ENCODE measurements around the gene IMPACT. TPM values are rescaled to one million over a fixed set of nuclear protein-coding genes. Genes with fewer than 3 reads are reported as not detected.

Gene IMPACT
- total and polyA plus RNA-seq, 2 of the 8 experiments (the other 6 are each of a cell fraction or from before 2014, with no cell fraction given), result 31.1 to 44.6 TPM

DNA sequence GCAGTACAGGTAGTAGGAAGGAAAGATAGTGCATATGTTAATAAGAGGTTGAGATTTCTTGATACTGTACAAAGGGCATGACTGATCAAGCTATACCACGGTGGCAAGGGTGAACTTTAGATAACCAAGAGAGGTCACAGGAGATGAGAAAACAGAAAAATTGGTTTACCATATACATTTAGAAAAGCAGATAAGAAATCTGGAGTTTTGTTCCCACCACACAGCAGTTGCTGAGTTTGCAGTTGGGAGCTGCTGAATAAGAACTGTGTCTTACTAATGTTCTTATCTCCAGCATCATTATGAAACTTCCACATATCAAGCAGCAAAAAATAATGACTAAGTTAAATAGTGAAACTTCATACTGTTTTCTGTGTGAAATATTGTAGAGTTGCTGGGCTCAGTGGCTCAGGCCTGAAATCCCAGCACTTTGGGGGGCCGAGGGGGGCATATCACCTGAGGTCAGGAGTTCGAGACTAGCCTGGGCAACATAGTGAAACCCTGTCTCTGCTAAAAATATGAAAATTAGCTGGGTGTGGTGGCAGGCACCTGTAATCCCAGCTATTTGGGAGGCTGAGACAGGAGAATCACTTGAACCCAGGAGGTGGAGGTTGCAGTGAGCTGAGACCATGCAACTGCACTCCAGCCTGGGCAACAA lies 12.0 kb upstream of the IMPACT start:
- Histone ChIP-seq H2BK12ac (ENCODE audit: low read depth, low read length) (no peak overlapping the region), H3K23ac (ENCODE audit: insufficient read length) (no peak overlapping the region), H4K91ac (replicated peaks; ENCODE audit: insufficient read length, low read length) (no peak overlapping the region), H3K14ac (ENCODE audit: insufficient read length) (no peak overlapping the region), H3K27me3 (replicated peaks in 1 of 4; ENCODE audit: control insufficient read depth in 3 of 4, extremely low read depth in 1 of 4, insufficient read depth in 3 of 4, low read length in 3 of 4) (no peaks in the 10 kb centered on the region), H2BK15ac (ENCODE audit: low read length) (no peak overlapping the region), H2BK5ac (ENCODE audit: low read depth, low read length) (no peak overlapping the region), H2AFZ (ENCODE audit: low read length) (no peak overlapping the region), H3K79me2 (ENCODE audit: control insufficient read depth in 1 of 2, insufficient read depth in 2 of 2, low read length in 2 of 2) (no peaks in the 10 kb centered on the region), H2AK5ac (ENCODE audit: low read depth, low read length) (no peak overlapping the region), H3K36me3 (ENCODE audit: control insufficient read depth in 2 of 4, insufficient read depth in 4 of 4, low read length in 3 of 4) (no peaks in the 10 kb centered on the region), H4K5ac (ENCODE audit: insufficient read length, low read depth, low read length) (no peak overlapping the region), H2BK120ac (replicated peaks; ENCODE audit: low read depth, low read length) (no peak overlapping the region), H2BK20ac (ENCODE audit: low read length) (no peak overlapping the region), H3K79me1 (ENCODE audit: low read depth, low read length) (no peaks in the 10 kb centered on the region), H3K56ac (replicated peaks; ENCODE audit: insufficient read length, low read depth, low read length) (no peak overlapping the region), H3K4me2 (ENCODE audit: insufficient read depth in 1 of 2, low read depth in 2 of 2, low read length in 2 of 2) (no peak overlapping the region), H4K20me1 (replicated peaks in 1 of 2; ENCODE audit: control insufficient read depth in 1 of 2, insufficient read depth in 2 of 2, low read length in 2 of 2) (no peaks in the 10 kb centered on the region), H3K9ac (replicated peaks in 1 of 4; ENCODE audit: extremely low read depth in 1 of 4, low read depth in 3 of 4, low read length in 3 of 4) (no peak overlapping the region), H3K4me3 (ENCODE audit: extremely low read depth in 1 of 4, insufficient read depth in 2 of 4, low read depth in 3 of 4, low read length in 4 of 4) (no peak overlapping the region), H3K4ac (replicated peaks; ENCODE audit: insufficient read length, low read depth, low read length) (no peak overlapping the region), H4K8ac (ENCODE audit: extremely low read depth, insufficient read depth, low read length) (no peak overlapping the region), H3K27ac (ENCODE audit: low read depth, low read length) (no peak overlapping the region), H3K18ac (ENCODE audit: extremely low read depth, low read length) (no peak overlapping the region), H3K9me3 (ENCODE audit: insufficient read depth in 2 of 2, low read depth in 1 of 2, low read length in 1 of 2) (no peaks in the 10 kb centered on the region), H3K4me1 (replicated peaks in 1 of 4; ENCODE audit: control insufficient read depth in 3 of 4, insufficient read depth in 4 of 4, low read length in 3 of 4) (peaks cover 0 to 4% (median 0%) of the 10 kb centered on the region in 4 experiments; a peak in 1 of 7 replicates), H3K23me2 (ENCODE audit: low read depth, low read length) (no peaks in the 10 kb centered on the region)
- CTCF ChIA-PET (ENCODE audit: partially characterized antibody), result interaction anchor here (0.6 to 6.4 kb wide), 10 partner anchors 15 to 325 kb away, joined by 3 to 107 read pairs (median 4); no protein-coding TSS in a partner anchor
- POLR2A ChIA-PET (ENCODE audit: partially characterized antibody), result interaction anchor here (2.0 kb wide), 1 partner anchor 12 kb away, joined by 8 read pairs; the partner anchor contains the start of gene IMPACT
- DNase-seq (ENCODE audit: low read depth in 1 of 2, low spot score in 2 of 2), result no peak
- no peak for FAIRE-seq
- WGBS, 2 experiments (ENCODE audit: extremely low coverage in 1 of 2, insufficient coverage in 1 of 2, insufficient read length in 1 of 2, insufficient replicate concordance in 2 of 2, low coverage in 1 of 2, low lambda C conversion rate in 2 of 2, missing lambda C conversion rate in 1 of 2), result 83% methylated on average over 3 of the region's 3 CpGs; no CpG with 5 or more reads in 1 of the 2 experiments
- TF ChIP-seq, protein P1, sequence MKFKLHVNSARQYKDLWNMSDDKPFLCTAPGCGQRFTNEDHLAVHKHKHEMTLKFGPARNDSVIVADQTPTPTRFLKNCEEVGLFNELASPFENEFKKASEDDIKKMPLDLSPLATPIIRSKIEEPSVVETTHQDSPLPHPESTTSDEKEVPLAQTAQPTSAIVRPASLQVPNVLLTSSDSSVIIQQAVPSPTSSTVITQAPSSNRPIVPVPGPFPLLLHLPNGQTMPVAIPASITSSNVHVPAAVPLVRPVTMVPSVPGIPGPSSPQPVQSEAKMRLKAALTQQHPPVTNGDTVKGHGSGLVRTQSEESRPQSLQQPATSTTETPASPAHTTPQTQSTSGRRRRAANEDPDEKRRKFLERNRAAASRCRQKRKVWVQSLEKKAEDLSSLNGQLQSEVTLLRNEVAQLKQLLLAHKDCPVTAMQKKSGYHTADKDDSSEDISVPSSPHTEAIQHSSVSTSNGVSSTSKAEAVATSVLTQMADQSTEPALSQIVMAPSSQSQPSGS (IDR thresholded peaks at IDR 0.05; ENCODE audit: low read length), result no peak
- no peak for TF ChIP-seq RXRA (IDR thresholded peaks at IDR 0.05; ENCODE audit: insufficient read depth, low read depth, low read length)
- no peak for TF ChIP-seq SP4 (IDR thresholded peaks at IDR 0.05; ENCODE audit: low read length)
- TF ChIP-seq, protein P2, sequence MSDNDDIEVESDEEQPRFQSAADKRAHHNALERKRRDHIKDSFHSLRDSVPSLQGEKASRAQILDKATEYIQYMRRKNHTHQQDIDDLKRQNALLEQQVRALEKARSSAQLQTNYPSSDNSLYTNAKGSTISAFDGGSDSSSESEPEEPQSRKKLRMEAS (IDR thresholded peaks at IDR 0.05), result no peak
- TF ChIP-seq CREB1 (IDR thresholded peaks at IDR 0.05), result no peak
- no peak for TF ChIP-seq SIRT6 (IDR thresholded peaks at IDR 0.05; ENCODE audit: low read length)
- no peak for TF ChIP-seq PHF8 (conservative IDR thresholded peaks at IDR 0.05; ENCODE audit: low read depth, low read length)
- TF ChIP-seq CTBP2 (IDR thresholded peaks at IDR 0.05; ENCODE audit: borderline replicate concordance, insufficient read depth, insufficient read length, low read length), result no peak
- no peak for TF ChIP-seq SUZ12 (IDR thresholded peaks at IDR 0.05; ENCODE audit: low read length)
- TF ChIP-seq CBX8 (IDR thresholded peaks at IDR 0.05; ENCODE audit: borderline replicate concordance, low read depth, low read length), result no peak
- TF ChIP-seq HDAC2 (IDR thresholded peaks at IDR 0.05; ENCODE audit: borderline replicate concordance in 1 of 2, low read depth in 2 of 2, low read length in 2 of 2), result no peak

Measured in H1 (cell line).